Mucosa of rectum (tissue), 2 donors: ENCODE results near the gene PDIA2.

Experiments
- H3K27ac ChIP-seq, 2 donors: one replicate each; pipeline ENCODE4 v1.7.0; 2013; ENCODE audit warnings: inconsistent platforms in 2 of 2, low read depth in 2 of 2, low read length in 2 of 2
- H3K27me3 ChIP-seq, 2 donors: one replicate each; pipeline ENCODE4 v1.7.0; 2013; ENCODE audit warnings: low read length in 2 of 2; ENCODE audit not compliant: control insufficient read depth in 2 of 2, insufficient read depth in 2 of 2
- H3K36me3 ChIP-seq, 2 donors: one replicate each; pipeline ENCODE4 v1.7.0; 2013; ENCODE audit warnings: low read length in 2 of 2; ENCODE audit not compliant: control insufficient read depth in 2 of 2, insufficient read depth in 2 of 2
- H3K4me1 ChIP-seq, 2 donors: one replicate each; pipeline ENCODE4 v1.7.0; 2013; ENCODE audit warnings: low read length in 2 of 2, mild to moderate bottlenecking in 1 of 2; ENCODE audit not compliant: control insufficient read depth in 2 of 2, insufficient read depth in 2 of 2
- H3K4me3 ChIP-seq, 2 donors: one replicate each; pipeline ENCODE4 v1.7.0; 2013; ENCODE audit warnings: low read length in 2 of 2
- H3K9ac ChIP-seq, 2 donors: one replicate each; pipeline ENCODE4 v1.7.0; 2013; ENCODE audit warnings: low read length in 2 of 2, low read depth in 1 of 2, mild to moderate bottlenecking in 1 of 2
- H3K9me3 ChIP-seq, 2 donors: one replicate each; pipeline ENCODE4 v1.7.0; 2013; ENCODE audit warnings: low read length in 2 of 2; ENCODE audit not compliant: control insufficient read depth in 2 of 2
- donor health status: healthy.
- donor health status: Normal muscosa, but diverticular disease.

PDIA2 gene

GRCh38 chr16:270381-271255 lies 12.3 kb upstream of the PDIA2 start:
- H3K9ac ChIP-seq = no peak overlapping the region
- no peak overlapping the region for H3K4me3 ChIP-seq
- peaks cover 18 to 41% of the 10 kb centered on the region in 2 donors for H3K4me1 ChIP-seq
- H3K36me3 ChIP-seq = peaks cover 0 to under 1% of the 10 kb centered on the region in 2 donors
- H3K9me3 ChIP-seq = no peaks in the 10 kb centered on the region
- H3K27ac ChIP-seq = no peak overlapping the region
- H3K27me3 ChIP-seq = peaks cover 4 to 5% of the 10 kb centered on the region in 2 donors

GRCh38 chr16:272633-273546 lies 10.1 kb upstream of the PDIA2 start:
- Histone ChIP-seq H3K27me3 (peaks cover 6 to 8% of the 10 kb centered on the region in 2 donors), H3K27ac (no peak overlapping the region), H3K4me3 (no peak overlapping the region), H3K9ac (no peak overlapping the region), H3K4me1 (peaks cover 17 to 26% of the 10 kb centered on the region in 2 donors), H3K9me3 (no peaks in the 10 kb centered on the region), H3K36me3 (no peaks in the 10 kb centered on the region)

DNA sequence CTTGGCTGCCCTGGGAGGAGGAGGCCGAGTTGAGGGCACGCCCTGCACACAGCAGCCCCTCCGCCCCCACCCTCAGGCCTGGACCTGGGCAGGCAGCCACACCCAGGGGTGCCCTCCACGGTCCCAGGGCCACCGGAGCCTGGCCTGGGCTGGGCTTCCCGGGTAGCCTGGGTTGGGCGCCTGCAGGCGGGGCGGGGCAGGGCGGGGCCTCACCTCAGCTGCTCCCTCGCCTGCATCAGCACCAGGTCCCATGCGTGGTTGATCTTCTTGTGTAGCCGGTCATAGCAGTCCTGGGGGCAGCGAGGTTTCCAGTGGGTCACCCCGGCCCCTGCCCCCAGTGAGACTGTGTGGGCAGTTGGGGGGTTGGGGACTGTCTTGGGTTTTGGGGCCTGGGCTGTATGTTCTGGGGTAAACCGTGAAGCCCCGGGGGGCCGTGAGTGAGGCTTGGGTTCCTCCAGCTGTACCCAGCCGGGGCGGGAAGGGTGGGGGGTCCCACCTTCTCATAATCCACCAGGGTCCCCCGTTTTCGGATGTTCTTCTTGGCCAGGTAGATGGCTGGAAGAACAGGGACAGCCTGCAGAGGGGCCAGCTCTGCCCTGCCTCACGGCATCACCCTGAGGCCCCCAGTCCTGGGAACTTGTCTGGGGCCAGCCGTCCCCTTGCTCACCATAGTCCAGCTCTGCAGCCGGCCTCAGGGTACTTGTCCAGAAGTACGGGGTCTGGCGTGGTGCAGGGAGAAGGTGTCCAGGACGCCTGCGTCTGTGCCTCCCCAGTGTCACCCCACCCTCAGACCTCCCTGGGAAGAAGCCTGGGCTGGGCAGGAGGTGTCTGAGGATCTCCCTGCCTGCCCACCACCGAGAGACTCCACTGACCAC lies 9.2 kb upstream of the PDIA2 start:
- Histone ChIP-seq H3K4me3 (no peak overlapping the region), H3K27me3 (peaks cover 6 to 8% of the 10 kb centered on the region in 2 donors), H3K9me3 (no peaks in the 10 kb centered on the region), H3K27ac (no peak overlapping the region), H3K9ac (no peak overlapping the region), H3K36me3 (no peaks in the 10 kb centered on the region), H3K4me1 (peaks cover 10 to 17% of the 10 kb centered on the region in 2 donors)

DNA sequence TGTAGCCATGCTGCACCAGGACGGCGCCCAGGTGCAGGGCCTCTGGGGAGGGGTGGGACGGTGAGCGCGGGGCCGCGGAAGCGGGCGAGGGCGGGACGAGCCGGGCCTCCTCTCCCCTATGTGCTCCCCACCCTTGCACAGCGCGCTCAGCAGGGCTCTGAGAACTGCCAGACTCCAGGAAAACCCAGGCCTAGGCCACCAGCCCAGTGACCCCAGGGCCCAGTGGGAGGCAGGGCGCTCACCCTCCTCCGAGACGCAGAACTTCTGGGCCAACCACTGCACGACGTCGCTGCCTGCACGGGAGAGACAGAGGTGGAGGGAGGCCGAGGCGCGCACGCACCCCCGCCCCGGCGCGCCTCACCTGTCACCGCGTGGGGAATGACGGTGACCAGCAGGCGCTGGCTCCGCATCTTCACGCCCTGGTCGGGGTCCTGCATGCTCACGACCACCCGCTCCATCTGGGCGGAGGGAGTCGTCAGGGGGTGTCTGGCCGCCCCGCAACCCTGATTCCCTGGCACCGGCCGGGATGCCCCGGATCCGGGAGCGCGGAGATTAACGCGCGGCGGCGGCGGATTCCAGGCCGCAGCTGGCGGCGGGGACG lies 7.8 kb upstream of the PDIA2 start:
- Histone ChIP-seq H3K36me3 (no peaks in the 10 kb centered on the region), H3K4me3 (peak overlapping the region; percentile 44 to 51), H3K27me3 (peaks cover 8% of the 10 kb centered on the region in 2 donors), H3K9ac (peak overlapping the region in 1 of 2 donors; percentile 51), H3K4me1 (peaks cover 8 to 12% of the 10 kb centered on the region in 2 donors), H3K9me3 (no peaks in the 10 kb centered on the region), H3K27ac (no peak overlapping the region)

DNA sequence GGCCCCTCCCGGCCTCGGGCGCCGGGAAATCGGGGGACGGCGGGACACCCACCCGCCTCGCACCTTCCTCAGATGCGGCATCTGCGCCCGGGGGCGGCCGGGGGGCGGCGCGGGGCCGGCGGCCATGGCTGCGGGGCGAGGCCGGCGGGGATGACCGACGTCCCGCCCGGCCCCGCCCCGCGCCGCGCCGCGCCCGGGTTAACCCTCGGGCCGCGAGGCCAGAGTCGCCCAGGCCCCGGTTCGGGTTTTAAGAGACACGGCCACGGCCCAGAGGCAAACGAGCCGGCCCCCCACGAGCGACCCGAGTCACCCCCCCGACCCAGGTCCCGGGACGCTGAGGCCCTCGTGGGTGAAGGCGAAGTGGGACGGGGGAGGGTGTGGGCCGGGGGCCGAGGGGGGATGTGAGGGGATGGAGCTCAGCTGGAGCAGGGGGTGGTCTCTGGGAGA lies 7.2 kb upstream of the PDIA2 start, which contains the start of gene RGS11:
Gene RGS11 (minus strand): TSS at position 159 of the 447 bp plus-strand sequence. CDS start 33 bp downstream, at position 126.
- Histone ChIP-seq H3K9ac (peak within 1 kb of the TSS in 1 of 2 donors; percentile 51), H3K27ac (no peak within 1 kb of the TSS), H3K27me3 (peaks cover 8% of the 10 kb centered on the region in 2 donors), H3K4me3 (peak within 1 kb of the TSS; percentile 44 to 51), H3K4me1 (peaks cover 10 to 12% of the 10 kb centered on the region in 2 donors), H3K9me3 (no peaks in the 10 kb centered on the region), H3K36me3 (no peaks in the 10 kb centered on the region)

GRCh38 chr16:276426-277077 lies 6.4 kb upstream of the PDIA2 start:
- H3K9me3 ChIP-seq = no peaks in the 10 kb centered on the region
- H3K9ac ChIP-seq = no peak overlapping the region
- no peak overlapping the region for H3K4me3 ChIP-seq
- H3K27ac ChIP-seq = no peak overlapping the region
- peaks cover 10 to 12% of the 10 kb centered on the region in 2 donors for H3K4me1 ChIP-seq
- peaks cover 8% of the 10 kb centered on the region in 2 donors for H3K27me3 ChIP-seq
- H3K36me3 ChIP-seq = no peaks in the 10 kb centered on the region

DNA sequence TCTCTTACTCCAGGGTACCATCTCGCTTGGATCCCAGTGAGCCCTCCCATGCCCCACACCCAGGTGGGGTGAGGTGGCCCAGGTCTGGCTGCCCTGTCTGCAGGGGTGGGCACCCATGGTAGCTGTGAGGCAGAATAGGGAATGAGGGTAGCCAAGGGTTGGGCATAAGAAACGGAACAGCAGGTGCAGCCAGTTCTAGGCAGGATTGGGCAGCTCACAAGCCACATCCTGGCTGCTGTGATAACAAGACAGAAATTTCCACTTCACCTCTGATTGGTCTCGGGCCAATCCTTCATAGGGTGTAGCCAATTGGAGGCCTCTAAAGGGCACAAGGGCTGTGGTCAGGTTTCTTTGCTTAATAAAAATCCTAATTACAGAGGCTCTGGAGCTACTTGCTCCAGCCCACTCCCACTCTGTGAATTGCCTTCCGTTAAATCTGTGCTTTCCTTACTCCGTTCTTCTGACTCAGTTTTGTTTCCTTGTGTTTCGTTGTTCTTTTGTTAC lies 4.0 kb upstream of the PDIA2 start:
- Histone ChIP-seq H3K9ac (no peak overlapping the region), H3K4me3 (no peak overlapping the region), H3K27me3 (peaks cover 8 to 11% of the 10 kb centered on the region in 2 donors), H3K9me3 (no peaks in the 10 kb centered on the region), H3K36me3 (no peaks in the 10 kb centered on the region), H3K27ac (no peak overlapping the region), H3K4me1 (peaks cover 9 to 10% of the 10 kb centered on the region in 2 donors)

DNA sequence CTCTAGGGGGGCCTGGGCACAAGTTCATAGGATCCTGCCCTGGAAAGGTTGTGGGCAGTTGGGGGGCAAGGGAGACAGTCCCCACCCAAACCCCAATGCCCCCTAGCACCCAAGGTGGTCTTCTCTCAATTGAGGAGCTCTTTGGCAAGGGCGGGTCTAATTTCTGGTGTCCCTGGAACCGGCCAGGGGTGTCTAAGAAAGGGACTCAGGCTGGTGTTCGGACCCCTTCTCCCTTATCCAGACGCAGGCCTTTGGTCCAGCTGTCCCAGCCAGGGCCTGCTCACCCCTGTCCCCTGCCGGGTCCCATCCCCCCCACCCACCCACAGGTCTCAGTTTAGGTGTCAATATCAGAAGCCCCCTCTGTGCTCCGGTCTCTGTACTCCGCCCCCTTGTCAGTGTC lies 3.4 kb upstream of the PDIA2 start:
- no peak overlapping the region for H3K4me3 ChIP-seq

More for the DNA sequence above, 3.4 kb upstream of the PDIA2 start:
- Histone ChIP-seq H3K27me3 (peaks cover 5 to 11% of the 10 kb centered on the region in 2 donors), H3K9me3 (no peaks in the 10 kb centered on the region), H3K36me3 (no peaks in the 10 kb centered on the region), H3K9ac (no peak overlapping the region), H3K27ac (no peak overlapping the region), H3K4me1 (peaks cover 7 to 8% of the 10 kb centered on the region in 2 donors)
